GM12878 (cell line): ENCODE data around the gene RHCE. TPM values are rescaled to one million over a fixed set of nuclear protein-coding genes. Genes with fewer than 3 reads are reported as not detected.

Experiments
- ATAC-seq: fragments of 200-7000 bp; cut with Tn5 transposase; 3 replicates; pipeline ENCODE4 v1.9.1; 2020; ENCODE audit warnings: mild to moderate bottlenecking, moderate library complexity
- BruUV-seq: library from RNA; stranded (reverse); fragments of 400-500 nt; replicated peaks from 2 replicates; lab custom pipeline; 2021; lab: Mats Ljungman, UMichigan
- CTCF ChIA-PET: fragments of 300-600 bp; sonication (Branson Sonifier 250); formaldehyde crosslinking; extraction: SDS; loops from one replicate; lab custom pipeline; 2021; ENCODE audit warnings: inconsistent platforms; lab: Yijun Ruan, JAX
- POLR2A ChIA-PET: fragments of 350-600 bp; formaldehyde crosslinking; extraction: SDS; loops from one replicate; lab custom pipeline; 2021; ENCODE audit warnings: inconsistent platforms; lab: Charles Lee
- RAD21 ChIA-PET: fragments of 300-600 bp; sonication (Branson Sonifier 250); formaldehyde crosslinking; loops from one replicate; lab custom pipeline; 2023; ENCODE audit warnings: antibody characterized with exemption; ENCODE audit not compliant: unreplicated experiment; lab: Charles Lee
- SMC1A ChIA-PET: fragments of 300-600 bp; sonication (Branson Sonifier 250); formaldehyde crosslinking; loops from one replicate; lab custom pipeline; 2023; ENCODE audit not compliant: unreplicated experiment, uncharacterized antibody; lab: Charles Lee
- DNase-seq: peaks from one replicate; pipeline ENCODE4 v3.0.0-alpha.2; 2011; ENCODE audit warnings: low read depth, low spot score
- FAIRE-seq: peaks from 3 replicates; lab custom pipeline; 2011; peaks lifted over from hg19 to GRCh38; lab: Jason Lieb, UNC
- H2AFZ ChIP-seq: 2 replicates; pipeline ENCODE4 v1.6.0; 2011; ENCODE audit warnings: low read depth, low read length, control low read depth; ENCODE audit not compliant: control insufficient read depth
- H3K27ac ChIP-seq: 2 replicates; pipeline ENCODE4 v1.5.1; 2011; ENCODE audit warnings: control low read depth; ENCODE audit not compliant: control insufficient read depth, insufficient read depth
- H3K27me3 ChIP-seq, 2 experiments: replicated peaks in 1 of 2; 2 replicates each; pipeline versions ENCODE4 v1.6.0 to v1.6.1; 2011; ENCODE audit warnings: low read length in 1 of 2; ENCODE audit not compliant: control insufficient read depth in 2 of 2, insufficient read depth in 2 of 2
- H3K36me3 ChIP-seq, 2 experiments: 2 replicates each; pipeline ENCODE4 v1.5.1; 2011; ENCODE audit warnings: low read length in 1 of 2; ENCODE audit not compliant: control insufficient read depth in 2 of 2, insufficient read depth in 2 of 2
- H3K4me1 ChIP-seq: 2 replicates; pipeline ENCODE4 v1.6.1; 2011; ENCODE audit warnings: mild to moderate bottlenecking, low read length, moderate library complexity, mixed read lengths; ENCODE audit not compliant: control insufficient read depth, insufficient read depth
- H3K4me2 ChIP-seq: 2 replicates; pipeline ENCODE4 v1.6.0; 2011; ENCODE audit warnings: control low read depth; ENCODE audit not compliant: control insufficient read depth, insufficient read depth
- H3K4me3 ChIP-seq: fragments of 200-600 bp; sonication (generic); 2 replicates; pipeline ENCODE4 v1.5.1; 2016
- H3K79me2 ChIP-seq: 2 replicates; pipeline ENCODE4 v1.6.0; 2011; ENCODE audit warnings: low read length; ENCODE audit not compliant: control insufficient read depth, insufficient read depth
- H3K9ac ChIP-seq: 2 replicates; pipeline ENCODE4 v1.8.0; 2011; ENCODE audit warnings: low read length, control low read depth, mixed read lengths; ENCODE audit not compliant: control insufficient read depth, insufficient read depth
- H3K9me3 ChIP-seq: replicated peaks from 3 replicates; pipeline ENCODE4 v1.5.1; 2011; ENCODE audit warnings: mild to moderate bottlenecking, low read length; ENCODE audit not compliant: control insufficient read depth, insufficient read depth
- H4K20me1 ChIP-seq: 2 replicates; pipeline ENCODE4 v1.6.0; 2011; ENCODE audit not compliant: control insufficient read depth, insufficient read depth
- CBX3 ChIP-seq: fragments of 200-600 bp; sonication (generic); IDR thresholded peaks from 2 replicates; pipeline ENCODE4 v1.6.1; 2016; ENCODE audit warnings: low read depth, borderline replicate concordance
- CHD4 ChIP-seq: fragments of 200-600 bp; sonication (generic); IDR thresholded peaks from 2 replicates; pipeline ENCODE4 v1.6.1; 2016; ENCODE audit warnings: mild to moderate bottlenecking
- JUNB ChIP-seq: IDR thresholded peaks from 2 replicates; pipeline ENCODE4 v1.6.1; 2016; ENCODE audit warnings: antibody characterized with exemption, mild to moderate bottlenecking
- MTA3 ChIP-seq: IDR thresholded peaks from 2 replicates; pipeline ENCODE4 v1.6.1; 2012; ENCODE audit warnings: low read length, inconsistent platforms, borderline replicate concordance
- NFYB ChIP-seq: IDR thresholded peaks from 2 replicates; pipeline ENCODE4 v1.6.1; 2011; ENCODE audit warnings: low read depth, mild to moderate bottlenecking, low read length, improper control_type of control experiment, moderate library complexity; ENCODE audit not compliant: insufficient read depth
- RB1 ChIP-seq: fragments of 450-650 bp; formaldehyde crosslinking; IDR thresholded peaks from 2 replicates; pipeline ENCODE4 v1.6.1; 2017; ENCODE audit warnings: mild to moderate bottlenecking, borderline replicate concordance
- SIN3A ChIP-seq: IDR thresholded peaks from 2 replicates; pipeline ENCODE4 v1.6.1; 2012; ENCODE audit warnings: low read depth, low read length, improper control_type of control experiment
- SMC3 ChIP-seq: IDR thresholded peaks from 2 replicates; pipeline ENCODE4 v1.6.1; 2011; ENCODE audit warnings: low read length, improper control_type of control experiment, borderline replicate concordance
- SUZ12 ChIP-seq: fragments of 200-600 bp; sonication (generic); IDR thresholded peaks from one replicate; pipeline ENCODE4 v1.6.1; 2018; ENCODE audit warnings: antibody characterized with exemption, mild to moderate bottlenecking; ENCODE audit not compliant: unreplicated experiment
- TARDBP ChIP-seq: IDR thresholded peaks from 2 replicates; pipeline ENCODE4 v1.6.1; 2016; ENCODE audit warnings: borderline replicate concordance
- WRNIP1 ChIP-seq: IDR thresholded peaks from 2 replicates; pipeline ENCODE4 v1.6.1; 2011; ENCODE audit warnings: low read depth, low read length, improper control_type of control experiment, borderline replicate concordance
- ZNF622 ChIP-seq: fragments of 450-650 bp; IDR thresholded peaks from 2 replicates; pipeline ENCODE4 v1.6.1; 2017; ENCODE audit warnings: mild to moderate bottlenecking, inconsistent platforms
- ZSCAN29 ChIP-seq: fragments of 450-650 bp; IDR thresholded peaks from 2 replicates; pipeline ENCODE4 v1.6.1; 2017; ENCODE audit warnings: mild to moderate bottlenecking, moderate library complexity
- WGBS: methylation state at CpG from one replicate; pipeline ENCODE4 v1.1.6; 2016; ENCODE audit warnings: low lambda C conversion rate; ENCODE audit not compliant: insufficient replicate concordance, insufficient coverage; ENCODE audit errors: missing lambda C conversion rate; 5-methylcytosine and 5-hydroxymethylcytosine counted together
- in situ Hi-C: fragments of 300-500 bp; cut with MboI; formaldehyde crosslinking; loops from 9 replicates; pipeline ENCODE4 v1.14.3; 2018; ENCODE audit warnings: mixed read lengths
- intact Hi-C: fragments of 100-400 bp; cut with micrococcal nuclease; formaldehyde crosslinking; loops from one replicate; pipeline ENCODE4 v1.14.2; 2022; ENCODE audit not compliant: unreplicated experiment
- polyA plus RNA-seq, 11 experiments: library from polyadenylated mRNA; depleted of rRNA in 4 of 11; unstranded in 6 of 11; stranded (reverse) in 5 of 11; fragments of >200 nt; fragmentation: Nextera tagmentation in 4 of 11; fragmentation: Illumina TruSeq in 1 of 11; extraction: Ambion mirVana in 4 of 11; extraction: Trizol in 1 of 11; gene quantifications; 1 replicate in 1 of 11; 2 replicates in 10 of 11; pipeline versions ENCODE4 v1.2.1 to v1.2.3, GENCODE V29; 2011 to 2016; ENCODE audit warnings: inconsistent platforms in 2 of 11, missing spikeins in 2 of 11, low read depth in 1 of 11
- total RNA-seq, 4 experiments: library from RNA; depleted of rRNA in 3 of 4; stranded (reverse); fragments of >200 nt in 3 of 4; fragmentation: Illumina TruSeq in 1 of 4; extraction: Trizol in 1 of 4; gene quantifications; 2 replicates each; pipeline versions ENCODE4 v1.2.1 to v1.2.3, GENCODE V29; 2013 to 2021
- TF ChIP-seq, protein P1 (sequence below): fragments of 450-650 bp; conservative IDR thresholded peaks from 2 replicates; pipeline ENCODE4 v1.6.1; 2017; ENCODE audit warnings: mild to moderate bottlenecking, moderate library complexity
- TF ChIP-seq, protein P2 (sequence below): fragments of 450-650 bp; IDR thresholded peaks from 2 replicates; pipeline ENCODE4 v1.6.1; 2017; ENCODE audit warnings: mild to moderate bottlenecking, moderate library complexity
- TF ChIP-seq, protein P3 (sequence below): fragments of 450-650 bp; IDR thresholded peaks from 2 replicates; pipeline ENCODE4 v1.6.1; 2018; ENCODE audit warnings: borderline replicate concordance, mild to moderate bottlenecking; ENCODE audit not compliant: partially characterized antibody

RHCE gene
- total and polyA plus RNA-seq, 10 of the 15 experiments (the other 5 are each of a cell fraction or from before 2014, with no cell fraction given): 0.06 to 0.41 (median 0.22) TPM; not detected in 2

DNA sequence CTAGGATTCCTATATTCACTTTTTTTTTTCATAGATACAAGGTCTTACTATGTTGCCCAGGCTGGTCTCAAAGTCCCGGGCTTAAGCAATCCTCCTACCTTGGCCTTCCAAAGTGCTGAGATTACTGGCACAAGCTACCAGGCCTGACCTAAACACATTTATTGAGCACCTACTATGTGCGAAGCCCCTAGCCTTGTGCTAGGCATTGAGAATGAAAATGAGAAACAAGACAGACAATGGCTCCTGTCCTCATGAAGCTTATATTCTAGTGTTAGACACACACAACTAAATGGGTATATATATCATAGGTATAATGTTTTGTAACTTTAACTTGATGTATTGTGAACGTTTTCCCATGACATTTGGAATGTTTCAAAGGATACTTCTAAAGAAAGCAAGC, 71.0 kb downstream of the RHCE start (continued):
- no peak for TF ChIP-seq SIN3A
- TF ChIP-seq, all 136 proteins: peak for 0

DNA sequence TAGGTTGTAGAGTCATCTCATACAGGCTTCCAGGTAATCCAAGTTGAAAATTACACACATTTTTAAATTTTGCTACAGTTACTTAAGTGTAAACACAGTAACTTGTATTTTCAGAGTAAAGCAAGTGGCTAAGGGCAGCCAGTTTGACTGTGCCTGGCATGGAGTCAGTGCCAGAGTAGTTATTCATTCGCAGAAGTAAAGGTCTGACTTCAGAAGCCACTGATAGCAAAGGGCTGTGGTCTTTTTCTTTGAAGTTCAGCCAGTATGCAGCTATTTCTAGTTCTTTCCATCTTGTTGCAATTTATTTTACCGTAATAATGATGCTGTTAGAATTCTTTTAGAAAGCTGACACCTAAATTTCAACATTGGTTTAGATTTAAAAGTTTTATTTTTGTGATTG, 73.1 kb downstream of the RHCE start:
- H2AFZ ChIP-seq: no peak overlapping the region
- intact Hi-C loops (no loop called here), in situ Hi-C loops (no loop called here)
- BruUV-seq: no TSS peak
- no peak overlapping the region for H3K4me2 ChIP-seq
- no peak overlapping the region for H3K9ac ChIP-seq
- H3K27me3 ChIP-seq: no peaks in the 10 kb centered on the region
- DNase-seq (no peak), FAIRE-seq (no peak), ATAC-seq (no peak)
- peaks cover 4 to 19% of the 10 kb centered on the region in 2 experiments for H3K36me3 ChIP-seq
- no peaks in the 10 kb centered on the region for H3K4me1 ChIP-seq
- H3K27ac ChIP-seq: no peak overlapping the region
- POLR2A ChIA-PET: interaction anchor here (0.8 kb wide), 1 partner anchor 9 kb away, joined by 4 read pairs; no protein-coding TSS in a partner anchor
- no peaks in the 10 kb centered on the region for H4K20me1 ChIP-seq
- peaks cover 10% of the 10 kb centered on the region for H3K79me2 ChIP-seq
- RAD21 ChIA-PET: no interaction called here
- 100% methylated on average over 2 of the region's 2 CpGs for WGBS
- CTCF ChIA-PET: interaction anchor here (0.7 to 1.1 kb wide), 2 partner anchors 8 to 12 kb away, joined by 3 read pairs; no protein-coding TSS in a partner anchor
- no peak overlapping the region for H3K4me3 ChIP-seq
- SMC1A ChIA-PET: interaction anchor here (0.5 to 1.1 kb wide), 2 partner anchors 23 to 27 kb away, joined by 3 read pairs; no protein-coding TSS in a partner anchor
- no peaks in the 10 kb centered on the region for H3K9me3 ChIP-seq
- TF ChIP-seq CHD4 (no peak), ZNF622 (no peak), NFYB (no peak), JUNB (no peak), RB1 (no peak), ZSCAN29 (no peak), TARDBP (no peak), WRNIP1 (no peak), SMC3 (no peak), MTA3 (no peak), SUZ12 (no peak), CBX3 (no peak)
- TF ChIP-seq, protein P1, sequence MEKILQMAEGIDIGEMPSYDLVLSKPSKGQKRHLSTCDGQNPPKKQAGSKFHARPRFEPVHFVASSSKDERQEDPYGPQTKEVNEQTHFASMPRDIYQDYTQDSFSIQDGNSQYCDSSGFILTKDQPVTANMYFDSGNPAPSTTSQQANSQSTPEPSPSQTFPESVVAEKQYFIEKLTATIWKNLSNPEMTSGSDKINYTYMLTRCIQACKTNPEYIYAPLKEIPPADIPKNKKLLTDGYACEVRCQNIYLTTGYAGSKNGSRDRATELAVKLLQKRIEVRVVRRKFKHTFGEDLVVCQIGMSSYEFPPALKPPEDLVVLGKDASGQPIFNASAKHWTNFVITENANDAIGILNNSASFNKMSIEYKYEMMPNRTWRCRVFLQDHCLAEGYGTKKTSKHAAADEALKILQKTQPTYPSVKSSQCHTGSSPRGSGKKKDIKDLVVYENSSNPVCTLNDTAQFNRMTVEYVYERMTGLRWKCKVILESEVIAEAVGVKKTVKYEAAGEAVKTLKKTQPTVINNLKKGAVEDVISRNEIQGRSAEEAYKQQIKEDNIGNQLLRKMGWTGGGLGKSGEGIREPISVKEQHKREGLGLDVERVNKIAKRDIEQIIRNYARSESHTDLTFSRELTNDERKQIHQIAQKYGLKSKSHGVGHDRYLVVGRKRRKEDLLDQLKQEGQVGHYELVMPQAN: no peak
- TF ChIP-seq, protein P2, sequence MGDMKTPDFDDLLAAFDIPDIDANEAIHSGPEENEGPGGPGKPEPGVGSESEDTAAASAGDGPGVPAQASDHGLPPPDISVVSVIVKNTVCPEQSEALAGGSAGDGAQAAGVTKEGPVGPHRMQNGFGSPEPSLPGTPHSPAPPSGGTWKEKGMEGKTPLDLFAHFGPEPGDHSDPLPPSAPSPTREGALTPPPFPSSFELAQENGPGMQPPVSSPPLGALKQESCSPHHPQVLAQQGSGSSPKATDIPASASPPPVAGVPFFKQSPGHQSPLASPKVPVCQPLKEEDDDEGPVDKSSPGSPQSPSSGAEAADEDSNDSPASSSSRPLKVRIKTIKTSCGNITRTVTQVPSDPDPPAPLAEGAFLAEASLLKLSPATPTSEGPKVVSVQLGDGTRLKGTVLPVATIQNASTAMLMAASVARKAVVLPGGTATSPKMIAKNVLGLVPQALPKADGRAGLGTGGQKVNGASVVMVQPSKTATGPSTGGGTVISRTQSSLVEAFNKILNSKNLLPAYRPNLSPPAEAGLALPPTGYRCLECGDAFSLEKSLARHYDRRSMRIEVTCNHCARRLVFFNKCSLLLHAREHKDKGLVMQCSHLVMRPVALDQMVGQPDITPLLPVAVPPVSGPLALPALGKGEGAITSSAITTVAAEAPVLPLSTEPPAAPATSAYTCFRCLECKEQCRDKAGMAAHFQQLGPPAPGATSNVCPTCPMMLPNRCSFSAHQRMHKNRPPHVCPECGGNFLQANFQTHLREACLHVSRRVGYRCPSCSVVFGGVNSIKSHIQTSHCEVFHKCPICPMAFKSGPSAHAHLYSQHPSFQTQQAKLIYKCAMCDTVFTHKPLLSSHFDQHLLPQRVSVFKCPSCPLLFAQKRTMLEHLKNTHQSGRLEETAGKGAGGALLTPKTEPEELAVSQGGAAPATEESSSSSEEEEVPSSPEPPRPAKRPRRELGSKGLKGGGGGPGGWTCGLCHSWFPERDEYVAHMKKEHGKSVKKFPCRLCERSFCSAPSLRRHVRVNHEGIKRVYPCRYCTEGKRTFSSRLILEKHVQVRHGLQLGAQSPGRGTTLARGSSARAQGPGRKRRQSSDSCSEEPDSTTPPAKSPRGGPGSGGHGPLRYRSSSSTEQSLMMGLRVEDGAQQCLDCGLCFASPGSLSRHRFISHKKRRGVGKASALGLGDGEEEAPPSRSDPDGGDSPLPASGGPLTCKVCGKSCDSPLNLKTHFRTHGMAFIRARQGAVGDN: no peak
- TF ChIP-seq, protein P3, sequence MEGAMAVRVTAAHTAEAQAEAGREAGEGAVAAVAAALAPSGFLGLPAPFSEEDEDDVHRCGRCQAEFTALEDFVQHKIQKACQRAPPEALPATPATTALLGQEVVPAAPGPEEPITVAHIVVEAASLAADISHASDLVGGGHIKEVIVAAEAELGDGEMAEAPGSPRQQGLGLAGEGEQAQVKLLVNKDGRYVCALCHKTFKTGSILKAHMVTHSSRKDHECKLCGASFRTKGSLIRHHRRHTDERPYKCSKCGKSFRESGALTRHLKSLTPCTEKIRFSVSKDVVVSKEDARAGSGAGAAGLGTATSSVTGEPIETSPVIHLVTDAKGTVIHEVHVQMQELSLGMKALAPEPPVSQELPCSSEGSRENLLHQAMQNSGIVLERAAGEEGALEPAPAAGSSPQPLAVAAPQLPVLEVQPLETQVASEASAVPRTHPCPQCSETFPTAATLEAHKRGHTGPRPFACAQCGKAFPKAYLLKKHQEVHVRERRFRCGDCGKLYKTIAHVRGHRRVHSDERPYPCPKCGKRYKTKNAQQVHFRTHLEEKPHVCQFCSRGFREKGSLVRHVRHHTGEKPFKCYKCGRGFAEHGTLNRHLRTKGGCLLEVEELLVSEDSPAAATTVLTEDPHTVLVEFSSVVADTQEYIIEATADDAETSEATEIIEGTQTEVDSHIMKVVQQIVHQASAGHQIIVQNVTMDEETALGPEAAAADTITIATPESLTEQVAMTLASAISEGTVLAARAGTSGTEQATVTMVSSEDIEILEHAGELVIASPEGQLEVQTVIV: no peak
